Brain microvascular endothelial cell (primary cell): ENCODE data around the gene UBE2E2.

Source experiments
- DNase-seq: peaks from one replicate; pipeline ENCODE4 v3.0.0-alpha.2; 2020
- H3K27ac ChIP-seq: fragments of 250-450 bp; sonication (Bioruptor Pico); 2 replicates; pipeline ENCODE4 v1.5.1; 2020; ENCODE audit warnings: mild to moderate bottlenecking, moderate library complexity
- H3K27me3 ChIP-seq: fragments of 250-450 bp; sonication (Bioruptor Pico); replicated peaks from 2 replicates; pipeline ENCODE4 v1.5.1; 2020; ENCODE audit warnings: mild to moderate bottlenecking
- H3K36me3 ChIP-seq: fragments of 250-450 bp; sonication (Bioruptor Pico); replicated peaks from 2 replicates; pipeline ENCODE4 v1.5.1; 2020; ENCODE audit warnings: mild to moderate bottlenecking
- H3K4me3 ChIP-seq: 2 replicates; pipeline ENCODE4 v1.5.1; 2011; ENCODE audit warnings: low read depth, mild to moderate bottlenecking, control low read depth, low read length, moderate library complexity
- CTCF ChIP-seq: IDR thresholded peaks from 2 replicates; pipeline ENCODE4 v1.5.1; 2011; ENCODE audit warnings: low read depth, mild to moderate bottlenecking, moderate library complexity, low read length, control low read depth, inconsistent platforms; ENCODE audit errors: missing control alignments
- in situ Hi-C: cut with HindIII; loops from 2 replicates; pipeline ENCODE4 v1.10.0; 2017; ENCODE audit warnings: low sequenced_read_pairs, low pct_ligation_motif_present

UBE2E2 gene

GRCh38 chr3:23202921-23203707 is at the start of gene UBE2E2:
UBE2E2 (plus strand) TSS chr3:23203327.
- peak within 1 kb of the TSS; percentile 81 for H3K27ac ChIP-seq
- H3K4me3 ChIP-seq: peak within 1 kb of the TSS; percentile 87
- no peaks in the 10 kb centered on the region for H3K27me3 ChIP-seq
- DNase-seq: peak; percentile 51
- peaks cover 3% of the 10 kb centered on the region for H3K36me3 ChIP-seq
- TF ChIP-seq CTCF: no peak
- in situ Hi-C loops: no loop called here

- no peak overlapping the region for H3K27ac ChIP-seq
- TF ChIP-seq CTCF: no peak
- H3K4me3 ChIP-seq: no peak overlapping the region
- no peaks in the 10 kb centered on the region for H3K27me3 ChIP-seq
- H3K36me3 ChIP-seq: no peaks in the 10 kb centered on the region
- no peak for DNase-seq
- in situ Hi-C loops: no loop called here
Observed at GRCh38 chr3:23153436-23153835, 49.7 kb upstream of the UBE2E2 start.

- Histone ChIP-seq H3K27ac (no peak overlapping the region), H3K36me3 (no peaks in the 10 kb centered on the region), H3K4me3 (no peak overlapping the region), H3K27me3 (no peaks in the 10 kb centered on the region)
- in situ Hi-C loops: no loop called here
- DNase-seq: no peak
- no peak for TF ChIP-seq CTCF
Observed at GRCh38 chr3:23157331-23157730, 45.8 kb upstream of the UBE2E2 start.

GRCh38 chr3:23159929-23160328 is 43.2 kb upstream of the UBE2E2 start:
- in situ Hi-C loops: no loop called here
- no peak overlapping the region for H3K4me3 ChIP-seq
- DNase-seq: peak; percentile 41
- no peaks in the 10 kb centered on the region for H3K36me3 ChIP-seq
- H3K27me3 ChIP-seq: no peaks in the 10 kb centered on the region
- TF ChIP-seq CTCF: no peak
- H3K27ac ChIP-seq: peak overlapping the region; percentile 59

- H3K36me3 ChIP-seq: no peaks in the 10 kb centered on the region
- DNase-seq: no peak
- peak overlapping the region; percentile 12 for H3K27ac ChIP-seq
- H3K27me3 ChIP-seq: no peaks in the 10 kb centered on the region
- no peak for TF ChIP-seq CTCF
- no peak overlapping the region for H3K4me3 ChIP-seq
- in situ Hi-C loops: no loop called here
Observed at GRCh38 chr3:23161308-23161707, 41.8 kb upstream of the UBE2E2 start.
